Measurements from ENCODE around the gene ASCC3. TPM values are rescaled to one million over a fixed set of nuclear protein-coding genes. Genes with fewer than 3 reads are reported as not detected.

The ASCC3 gene
- total and polyA plus RNA-seq, 2 donors (not counting 1 experiment from before 2014, with no cell fraction given): 9.0 to 42.3 TPM

GRCh38 chr6:100565439-100566104, 315.6 kb downstream of the ASCC3 start:
- no peak overlapping the region for H3K9ac ChIP-seq (ENCODE audit: low read length)
- Mint-ChIP-seq H3K4me1 (no peaks in the 10 kb centered on the region), H3K4me3 (no peak overlapping the region), H3K27ac (no peak overlapping the region), H3K27me3 (no peaks in the 10 kb centered on the region), H3K9me3 (ENCODE audit: insufficient read depth) (no peaks in the 10 kb centered on the region)
- no peaks in the 10 kb centered on the region for H3K4me1 ChIP-seq (ENCODE audit: control insufficient read depth in 2 of 2, insufficient read depth in 2 of 2, low read length in 2 of 2)
- TF ChIP-seq EZH2 (IDR thresholded peaks at IDR 0.05; ENCODE audit: borderline replicate concordance, insufficient read depth, low read depth, low read length, poor library complexity, severe bottlenecking) (no peak), CTCF (IDR thresholded peaks at IDR 0.05) (no peak)
- WGBS (ENCODE audit: insufficient coverage): 100% methylated on average over 2 of the region's 4 CpGs
- no peak overlapping the region for H3K27ac ChIP-seq (ENCODE audit: low read length in 2 of 2)
- H3K36me3 ChIP-seq (replicated peaks in 1 of 2; ENCODE audit: control extremely low read depth in 1 of 2, control insufficient read depth in 1 of 2, extremely low read depth in 1 of 2, insufficient read depth in 2 of 2, low read length in 1 of 2): peaks cover 4% of the 10 kb centered on the region in 2 experiments
- no peak overlapping the region for H2AFZ ChIP-seq (ENCODE audit: insufficient read depth, low read depth, low read length, poor library complexity, severe bottlenecking)
- DNase-seq (no peak), ATAC-seq (ENCODE audit: low read depth) (no peak)
- no peak overlapping the region for H3K4me2 ChIP-seq (replicated peaks; ENCODE audit: low read depth, low read length, poor library complexity, severe bottlenecking)
- CTCF ChIA-PET: no interaction called here
- H3K4me3 ChIP-seq (ENCODE audit: control extremely low read depth in 1 of 5, extremely low read depth in 1 of 5, insufficient read depth in 1 of 5, low read depth in 2 of 5, low read length in 4 of 5): no peak overlapping the region
- intact Hi-C loops (cut with micrococcal nuclease): no loop called here
- POLR2A ChIA-PET: no interaction called here
- H3K27me3 ChIP-seq (replicated peaks in 1 of 4; ENCODE audit: control extremely low read depth in 1 of 4, control insufficient read depth in 3 of 4, insufficient read depth in 4 of 4, low read length in 3 of 4): no peaks in the 10 kb centered on the region
- no peaks in the 10 kb centered on the region for H3K79me2 ChIP-seq (ENCODE audit: control insufficient read depth, insufficient read depth, low read length)
- no peaks in the 10 kb centered on the region for H3K9me3 ChIP-seq (ENCODE audit: control extremely low read depth in 1 of 3, control insufficient read depth in 2 of 3, insufficient read depth in 1 of 3, low read length in 2 of 3)
- H4K20me1 ChIP-seq (ENCODE audit: control insufficient read depth, insufficient read depth, low read length, poor library complexity, severe bottlenecking): no peaks in the 10 kb centered on the region

GRCh38 chr6:100559859-100560258, 321.3 kb downstream of the ASCC3 start:
- ChIA-PET CTCF (no interaction called here), POLR2A (no interaction called here)
- no peak overlapping the region for H2AFZ ChIP-seq (ENCODE audit: insufficient read depth, low read depth, low read length, poor library complexity, severe bottlenecking)
- H3K9me3 Mint-ChIP-seq (ENCODE audit: insufficient read depth): no peaks in the 10 kb centered on the region
- no peak for DNase-seq
- H3K36me3 ChIP-seq (replicated peaks in 1 of 2; ENCODE audit: control extremely low read depth in 1 of 2, control insufficient read depth in 1 of 2, extremely low read depth in 1 of 2, insufficient read depth in 2 of 2, low read length in 1 of 2): peaks cover 0 to 2% of the 10 kb centered on the region in 2 experiments
- intact Hi-C loops (cut with micrococcal nuclease): no loop called here
- H3K79me2 ChIP-seq (ENCODE audit: control insufficient read depth, insufficient read depth, low read length): no peaks in the 10 kb centered on the region
- no peaks in the 10 kb centered on the region for H3K27me3 Mint-ChIP-seq
- H3K27ac Mint-ChIP-seq: no peak overlapping the region
- H3K4me1 ChIP-seq (ENCODE audit: control insufficient read depth in 2 of 2, insufficient read depth in 2 of 2, low read length in 2 of 2): no peaks in the 10 kb centered on the region
- no peaks in the 10 kb centered on the region for H3K4me1 Mint-ChIP-seq
- H3K9ac ChIP-seq (ENCODE audit: low read length): no peak overlapping the region
- no peak overlapping the region for H3K27ac ChIP-seq (ENCODE audit: low read length in 2 of 2)
- TF ChIP-seq EZH2 (IDR thresholded peaks at IDR 0.05; ENCODE audit: borderline replicate concordance, insufficient read depth, low read depth, low read length, poor library complexity, severe bottlenecking): no peak
- TF ChIP-seq CTCF (IDR thresholded peaks at IDR 0.05): no peak
- no CpG with 5 or more reads among the region's 1 CpG for WGBS (ENCODE audit: insufficient coverage)
- ATAC-seq (ENCODE audit: low read depth): no peak
- H3K4me3 ChIP-seq (ENCODE audit: control extremely low read depth in 1 of 5, extremely low read depth in 1 of 5, insufficient read depth in 1 of 5, low read depth in 2 of 5, low read length in 4 of 5): no peak overlapping the region
- no peak overlapping the region for H3K4me2 ChIP-seq (replicated peaks; ENCODE audit: low read depth, low read length, poor library complexity, severe bottlenecking)
- H3K27me3 ChIP-seq (replicated peaks in 1 of 4; ENCODE audit: control extremely low read depth in 1 of 4, control insufficient read depth in 3 of 4, insufficient read depth in 4 of 4, low read length in 3 of 4): no peaks in the 10 kb centered on the region
- no peak overlapping the region for H3K4me3 Mint-ChIP-seq
- H3K9me3 ChIP-seq (ENCODE audit: control extremely low read depth in 1 of 3, control insufficient read depth in 2 of 3, insufficient read depth in 1 of 3, low read length in 2 of 3): no peaks in the 10 kb centered on the region
- no peaks in the 10 kb centered on the region for H4K20me1 ChIP-seq (ENCODE audit: control insufficient read depth, insufficient read depth, low read length, poor library complexity, severe bottlenecking)
